HG02798 (cell line): ENCODE data around the gene SLC9C1.

ENCODE experiments used
- ATAC-seq: cut with Tn5 transposase; IDR thresholded peaks from one replicate; pipeline ENCODE4 v1.9.1; 2021; ENCODE audit warnings: mild to moderate bottlenecking; ENCODE audit not compliant: unreplicated experiment, poor library complexity

SLC9C1 gene

DNA sequence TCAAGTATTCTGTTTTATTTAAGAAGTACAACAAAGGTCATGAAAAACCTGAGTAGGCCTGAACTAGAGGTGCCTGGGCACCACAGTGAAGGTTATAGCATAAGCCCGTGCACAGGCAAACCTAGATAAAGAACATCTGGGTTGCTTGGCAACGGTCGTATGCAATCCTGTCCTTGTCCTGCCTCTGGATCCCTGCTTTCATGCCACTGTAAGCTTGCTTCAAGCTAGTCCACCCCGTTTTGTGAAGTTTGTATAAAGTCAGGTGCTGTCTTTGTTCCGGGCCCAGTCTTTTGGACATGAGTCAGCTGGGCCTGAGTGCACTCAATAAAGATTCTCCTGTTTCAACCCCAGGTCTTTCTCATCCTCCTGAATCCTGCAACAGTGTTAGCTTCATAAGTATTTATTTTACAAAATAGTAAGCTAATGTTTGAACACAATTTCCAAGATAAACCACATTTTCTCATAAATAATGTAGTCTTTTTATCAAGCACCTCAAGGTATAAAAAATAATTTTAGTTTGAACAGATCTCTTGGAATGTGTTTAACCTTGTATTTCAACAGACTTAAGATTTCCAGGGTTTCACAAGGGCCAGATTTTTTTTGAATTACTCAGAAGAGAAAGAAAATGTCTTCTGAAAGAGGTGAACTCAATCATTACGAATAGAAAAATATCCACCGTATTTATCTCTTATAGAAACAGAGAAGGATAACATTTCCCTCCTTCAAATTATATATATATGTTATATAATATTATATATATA lies 14.3 kb upstream of the SLC9C1 start:
- no peak for ATAC-seq

DNA sequence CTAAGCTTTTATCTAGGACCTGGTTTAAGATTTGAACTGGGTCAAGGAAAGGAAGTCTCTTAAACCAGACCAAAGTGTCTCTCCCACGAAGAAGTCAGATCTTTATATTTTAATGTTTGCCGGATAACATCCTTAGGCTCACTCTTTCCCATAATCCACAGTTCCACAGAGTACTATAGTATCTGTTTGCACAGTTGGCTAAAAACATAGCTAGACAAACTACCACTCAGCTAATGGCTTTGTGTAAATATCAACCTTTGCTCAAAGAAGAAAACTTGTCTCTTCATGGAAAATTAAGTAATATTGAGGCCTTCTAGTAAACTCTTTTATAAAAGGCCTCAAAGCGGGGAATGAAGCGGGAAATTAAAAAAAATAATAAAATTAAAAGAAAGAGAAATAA lies 13.5 kb upstream of the SLC9C1 start:
- ATAC-seq, result no peak

DNA sequence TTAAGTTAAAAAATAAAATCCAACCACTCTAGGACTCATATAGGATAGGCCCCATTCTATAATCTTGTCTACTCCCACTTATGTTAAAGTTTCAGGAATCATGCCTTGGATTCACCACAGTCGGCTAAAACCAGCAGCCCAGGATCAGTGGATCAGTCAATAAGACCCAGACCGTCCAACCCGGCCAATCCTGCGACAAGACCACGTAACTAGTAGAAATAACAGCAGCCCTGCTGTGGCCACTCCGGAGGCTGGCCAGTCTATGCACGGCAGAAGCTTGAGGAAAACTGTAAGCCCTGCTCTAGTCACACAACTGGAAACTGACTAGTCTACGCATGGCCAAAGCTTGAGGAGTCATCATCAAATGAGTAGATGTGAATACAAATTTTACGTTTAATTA lies 12.8 kb upstream of the SLC9C1 start:
- no peak for ATAC-seq

DNA sequence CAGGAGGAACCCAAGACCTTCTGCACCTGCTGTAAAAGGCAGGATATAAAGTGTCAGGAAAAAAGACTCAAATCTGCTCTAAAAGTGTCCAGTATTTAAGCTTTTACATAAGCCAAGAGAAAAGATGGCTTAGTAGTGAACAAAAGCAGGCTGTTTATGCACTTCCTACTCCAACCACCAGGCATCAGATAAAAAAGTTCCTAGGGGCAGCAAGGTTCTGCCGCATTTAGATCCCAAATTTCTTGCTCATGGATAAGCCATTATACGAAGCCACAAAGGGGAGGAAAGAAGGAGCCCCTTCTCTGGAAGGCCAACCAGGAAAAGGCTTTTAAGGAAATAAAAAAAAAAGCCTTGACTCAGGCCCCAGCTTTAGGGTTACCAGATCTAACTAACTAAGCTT lies 10.6 kb upstream of the SLC9C1 start:
- no peak for ATAC-seq

DNA sequence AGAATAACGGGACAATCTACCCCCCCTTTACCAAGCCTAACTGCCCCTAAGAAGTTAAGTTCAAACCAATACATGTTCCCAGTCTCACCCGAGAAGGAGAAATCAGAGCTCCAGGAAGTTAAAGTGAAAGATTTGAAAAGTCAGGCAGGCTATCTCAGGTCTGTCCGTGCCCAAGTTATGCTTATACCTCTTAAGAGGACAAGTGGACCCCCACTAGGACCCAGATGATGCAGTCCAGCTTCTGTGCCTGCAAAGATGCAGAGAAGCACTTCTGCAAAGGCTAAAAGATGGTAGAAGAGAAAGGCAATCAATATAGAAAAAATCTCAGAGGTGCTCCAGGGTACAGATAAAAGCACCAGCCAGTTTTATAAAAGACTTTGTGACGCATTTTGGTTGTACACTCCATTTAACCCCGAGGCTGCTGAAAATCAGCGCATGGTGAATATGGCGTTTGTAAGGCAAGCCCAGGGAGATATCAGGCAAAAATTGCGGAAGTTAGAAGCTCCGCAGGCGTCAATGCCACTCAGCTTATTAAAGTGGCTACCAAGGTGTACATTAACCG lies 9.8 kb upstream of the SLC9C1 start:
- peak; percentile 64 for ATAC-seq

DNA sequence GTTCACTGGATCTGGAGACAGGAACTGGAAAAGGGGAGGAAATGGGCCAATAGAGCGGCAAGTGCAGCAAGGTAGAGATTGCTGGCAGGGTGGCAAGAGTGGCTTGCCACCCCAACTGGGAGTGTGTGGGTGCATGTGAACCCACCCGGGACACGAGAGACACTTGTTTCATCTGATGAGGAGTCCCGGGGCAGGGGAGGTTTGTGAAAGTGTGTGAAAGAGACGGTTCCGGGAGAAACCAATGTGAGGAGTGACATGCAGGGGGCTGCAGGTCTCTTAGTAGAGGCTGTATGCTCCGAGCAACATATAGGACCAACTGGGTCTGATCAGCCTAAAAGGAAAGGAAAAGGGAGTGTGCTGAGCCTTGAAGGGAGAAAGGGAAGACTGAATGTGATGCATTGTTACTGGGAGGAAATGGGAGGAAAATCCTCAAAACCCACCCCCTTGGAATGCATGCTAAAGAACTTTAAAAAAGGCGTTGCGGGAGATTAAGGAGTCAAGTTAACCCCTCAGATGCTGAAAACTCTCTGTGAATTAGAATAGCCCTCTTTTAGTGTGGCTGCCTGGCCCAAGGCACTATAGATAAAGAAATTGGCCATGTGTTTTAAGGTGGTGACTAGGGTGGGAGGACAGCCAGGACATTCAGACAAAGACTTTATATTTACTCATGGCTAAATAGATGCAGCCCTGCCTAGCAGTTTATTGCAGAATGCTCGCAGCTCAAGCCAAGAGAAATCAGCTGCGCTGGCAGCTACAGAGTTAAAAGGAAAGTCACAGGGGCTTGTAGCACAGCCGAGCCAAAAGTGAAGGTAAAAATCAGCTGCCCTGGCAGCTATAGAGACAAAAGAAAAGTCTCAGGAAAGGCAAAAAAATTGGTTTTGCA lies 9.1 kb upstream of the SLC9C1 start:
- peak; percentile 68 for ATAC-seq

DNA sequence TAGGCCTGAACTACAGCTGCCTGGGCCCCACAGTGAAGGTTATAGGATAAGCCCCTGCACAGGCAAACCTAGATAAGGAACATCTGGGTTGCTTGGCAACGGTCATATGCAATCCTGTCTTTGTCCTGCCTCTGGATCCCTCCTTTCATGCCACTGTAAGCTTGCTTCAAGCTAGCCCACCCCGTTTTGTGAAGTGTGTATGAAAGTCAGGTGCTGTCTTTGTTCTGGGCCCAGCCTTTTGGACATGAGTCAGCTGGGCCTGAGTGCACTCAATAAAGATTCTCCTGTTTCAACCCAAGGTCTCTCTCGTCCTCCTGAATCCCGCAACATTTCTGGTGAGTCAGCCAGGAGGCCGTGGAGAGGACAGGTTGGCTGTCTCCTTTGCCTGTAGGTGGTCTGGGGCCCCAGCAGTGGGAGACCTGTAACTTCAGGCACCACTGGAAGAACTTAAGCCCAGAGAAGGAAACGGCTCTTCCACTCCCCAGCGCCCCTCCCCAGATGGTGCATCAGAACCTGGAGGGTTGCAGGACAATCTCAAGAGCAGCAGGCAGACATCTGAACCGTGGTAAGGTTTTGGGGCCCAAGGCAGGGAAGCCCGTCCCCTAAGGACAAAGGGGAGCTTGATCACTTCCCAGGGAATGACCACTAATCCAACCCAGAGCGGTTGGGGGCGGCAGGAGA lies 8.3 kb upstream of the SLC9C1 start:
- ATAC-seq, result no peak

- no peak for ATAC-seq
Observed at GRCh38 chr3:112298781-112299180, 4.8 kb upstream of the SLC9C1 start.

- peak; percentile 54 for ATAC-seq
Observed at GRCh38 chr3:112297714-112298113, 3.7 kb upstream of the SLC9C1 start.

DNA sequence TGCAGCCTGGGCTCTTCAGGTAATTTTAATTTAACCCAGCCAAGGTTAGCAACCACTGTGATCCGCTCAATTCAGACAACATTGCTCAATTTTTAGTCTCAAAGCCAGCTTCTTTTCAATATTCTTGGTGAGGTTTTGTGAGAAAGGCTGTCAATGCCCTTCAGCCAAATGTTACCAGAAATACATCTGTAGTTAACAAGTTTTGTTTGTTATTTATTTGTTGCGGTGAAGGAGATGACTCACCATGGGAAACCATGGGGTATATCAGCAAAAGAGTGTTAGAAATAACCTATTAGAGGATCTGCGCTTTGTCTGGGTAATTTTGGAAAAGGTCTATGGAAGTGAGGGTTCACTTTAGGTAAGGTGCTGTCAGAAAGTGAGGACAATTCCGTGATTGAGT lies 5.0 kb downstream of the SLC9C1 start:
- no peak for ATAC-seq

GRCh38 chr3:112280266-112280665 lies 13.8 kb downstream of the SLC9C1 start:
- no peak for ATAC-seq

DNA sequence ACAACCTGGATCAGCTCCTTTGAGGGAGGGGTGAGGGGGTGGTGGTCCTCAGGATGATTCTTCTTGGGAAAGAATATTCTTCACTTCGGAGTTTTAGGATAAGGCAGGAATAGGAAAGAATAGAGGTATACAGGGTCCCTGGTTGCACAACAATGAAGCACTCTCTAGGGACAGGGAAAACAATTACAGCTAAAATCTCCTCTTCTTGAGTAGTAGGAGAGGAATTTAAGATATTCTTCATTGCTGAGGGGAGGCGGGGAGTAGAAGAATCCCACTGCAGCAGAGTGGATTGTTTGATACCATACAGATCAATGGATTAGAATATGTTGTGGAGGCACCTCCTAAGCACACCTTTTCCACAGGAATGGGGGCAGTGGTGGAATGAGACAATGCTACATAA lies 20.5 kb downstream of the SLC9C1 start:
- no peak for ATAC-seq

DNA sequence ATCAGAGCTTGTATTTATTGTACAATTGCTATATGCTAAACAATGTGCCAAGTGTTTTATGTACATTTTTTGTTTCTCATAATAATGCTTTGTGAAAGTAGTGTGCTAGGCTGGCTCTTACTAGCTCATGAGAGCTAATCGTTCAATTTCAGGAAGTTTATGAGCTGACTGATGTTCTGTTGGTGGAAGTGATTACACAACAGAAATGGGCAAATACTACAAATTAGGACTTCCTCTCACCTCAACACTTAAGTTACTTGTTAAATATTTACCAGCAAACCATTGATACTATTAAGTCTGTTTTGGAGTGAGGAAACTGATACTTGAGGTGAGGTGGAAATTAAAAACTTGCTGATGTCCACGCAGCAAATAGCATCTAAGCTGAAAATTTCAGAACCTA lies 32.3 kb downstream of the SLC9C1 start:
- ATAC-seq, result no peak

GRCh38 chr3:112260563-112260962 lies 33.5 kb downstream of the SLC9C1 start:
- ATAC-seq, result no peak

- peak; percentile 91 for ATAC-seq
Observed at GRCh38 chr3:112253301-112253971, 40.6 kb downstream of the SLC9C1 start.

DNA sequence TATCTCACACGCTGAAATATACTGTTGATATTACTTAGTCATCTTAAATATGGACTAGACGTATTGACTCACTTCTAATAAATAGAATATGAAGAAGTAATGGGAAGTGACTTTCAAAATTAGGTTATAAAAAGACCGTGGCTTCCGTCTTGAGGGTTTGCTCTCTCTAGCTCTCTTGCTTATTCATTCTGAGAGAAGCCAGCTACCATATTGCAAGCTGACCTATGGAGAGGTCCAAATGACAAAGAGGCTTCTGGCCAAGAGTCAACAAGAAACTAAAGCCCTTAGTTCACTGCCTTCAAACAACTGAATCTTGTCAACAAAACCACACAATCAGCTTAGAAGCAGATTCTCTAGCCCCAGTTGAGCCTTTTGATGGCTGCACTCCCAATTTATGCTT lies 46.1 kb downstream of the SLC9C1 start:
- peak; percentile 72 for ATAC-seq

GRCh38 chr3:112247350-112247749 lies 46.7 kb downstream of the SLC9C1 start:
- no peak for ATAC-seq

GRCh38 chr3:112233083-112233482 lies 60.9 kb downstream of the SLC9C1 start:
- ATAC-seq, result no peak

DNA sequence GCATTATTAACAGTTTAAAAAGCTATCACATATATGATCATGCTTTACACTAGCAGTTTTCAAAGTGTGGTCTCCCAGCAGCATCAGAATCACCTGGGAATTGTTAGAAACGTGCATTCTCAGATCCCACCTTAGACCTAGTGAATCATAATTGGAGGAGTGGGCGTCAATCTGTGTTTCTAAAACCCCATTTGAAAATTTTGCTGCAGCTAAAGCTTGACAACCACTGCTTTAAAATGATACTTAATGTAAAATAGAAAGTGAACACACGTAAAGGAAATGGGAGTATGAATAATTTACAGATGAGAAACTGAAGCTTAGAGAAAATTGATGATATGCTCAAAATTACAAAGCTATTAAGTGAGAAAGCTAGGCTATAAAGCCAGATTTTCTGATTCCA lies 62.3 kb downstream of the SLC9C1 start:
- no peak for ATAC-seq

- ATAC-seq, result no peak
Observed at GRCh38 chr3:112230033-112230432, 64.0 kb downstream of the SLC9C1 start.
